Astrocyte (in vitro differentiated cells and primary cell): ENCODE measurements around the gene GFRA1. TPM values are rescaled to one million over a fixed set of nuclear protein-coding genes. Genes with fewer than 3 reads are reported as not detected.
"Not testable (repeated sequence)": the region's sequence is repeated elsewhere in the genome, so short reads cannot be mapped to it uniquely, and the experiment has no call there.

Source experiments
- DNase-seq: peaks from one replicate; pipeline ENCODE4 v3.0.0-alpha.2; 2010; ENCODE audit warnings: low read depth
- FAIRE-seq: peaks from 2 replicates; lab custom pipeline; 2011; peaks lifted over from hg19 to GRCh38; lab: Jason Lieb, UNC
- H2AFZ ChIP-seq: 2 replicates; pipeline ENCODE4 v1.6.0; 2012; ENCODE audit warnings: low read depth, low read length, inconsistent platforms
- H3K27ac ChIP-seq: 2 replicates; pipeline ENCODE4 v1.5.1; 2011; ENCODE audit warnings: low read depth, low read length, inconsistent platforms
- H3K27me3 ChIP-seq: 2 replicates; pipeline ENCODE4 v1.6.0; 2011; ENCODE audit warnings: low read length, inconsistent platforms; ENCODE audit not compliant: insufficient read depth
- H3K36me3 ChIP-seq: 2 replicates; pipeline ENCODE4 v1.5.1; 2011; ENCODE audit warnings: low read length, inconsistent platforms; ENCODE audit not compliant: insufficient read depth
- H3K4me1 ChIP-seq: 2 replicates; pipeline ENCODE4 v1.5.1; 2011; ENCODE audit warnings: low read length, inconsistent platforms; ENCODE audit not compliant: insufficient read depth
- H3K4me2 ChIP-seq: 2 replicates; pipeline ENCODE4 v1.6.0; 2012; ENCODE audit warnings: low read length, inconsistent platforms
- H3K4me3 ChIP-seq: 2 replicates; pipeline ENCODE4 v1.5.1; 2011; ENCODE audit warnings: low read depth, mild to moderate bottlenecking, low read length, inconsistent platforms; ENCODE audit not compliant: insufficient read depth
- H3K79me2 ChIP-seq: 2 replicates; pipeline ENCODE4 v1.6.0; 2012; ENCODE audit warnings: mild to moderate bottlenecking, low read length, inconsistent platforms; ENCODE audit not compliant: insufficient read depth
- H3K9ac ChIP-seq: 2 replicates; pipeline ENCODE4 v1.6.0; 2012; ENCODE audit warnings: mild to moderate bottlenecking, low read length, inconsistent platforms
- H3K9me3 ChIP-seq: 2 replicates; pipeline ENCODE4 v1.5.1; 2012; ENCODE audit warnings: low read depth, mild to moderate bottlenecking, low read length, inconsistent platforms; ENCODE audit not compliant: insufficient read depth
- H4K20me1 ChIP-seq: 2 replicates; pipeline ENCODE4 v1.6.0; 2012; ENCODE audit warnings: low read length, inconsistent platforms; ENCODE audit not compliant: insufficient read depth
- H3K27ac Mint-ChIP-seq: one replicate; pipeline ENCODE4 v1.8.0; 2021; ENCODE audit warnings: mild to moderate bottlenecking, mixed read lengths; ENCODE audit not compliant: unreplicated experiment
- H3K27me3 Mint-ChIP-seq: one replicate; pipeline ENCODE4 v1.8.0; 2021; ENCODE audit warnings: low read depth, mixed read lengths; ENCODE audit not compliant: unreplicated experiment
- H3K36me3 Mint-ChIP-seq: one replicate; pipeline ENCODE4 v1.8.0; 2021; ENCODE audit warnings: low read depth, mixed read lengths; ENCODE audit not compliant: unreplicated experiment
- H3K4me1 Mint-ChIP-seq: one replicate; pipeline ENCODE4 v1.8.0; 2021; ENCODE audit warnings: low read depth, mixed read lengths; ENCODE audit not compliant: unreplicated experiment
- H3K4me3 Mint-ChIP-seq: one replicate; pipeline ENCODE4 v1.8.0; 2021; ENCODE audit warnings: mild to moderate bottlenecking, moderate library complexity, mixed read lengths; ENCODE audit not compliant: unreplicated experiment
- H3K9me3 Mint-ChIP-seq: one replicate; pipeline ENCODE4 v1.8.0; 2021; ENCODE audit warnings: mild to moderate bottlenecking, mixed read lengths; ENCODE audit not compliant: unreplicated experiment
- EZH2 ChIP-seq: IDR thresholded peaks from 2 replicates; pipeline ENCODE4 v1.6.1; 2012; ENCODE audit warnings: mild to moderate bottlenecking, low read length, inconsistent platforms; ENCODE audit not compliant: insufficient read depth
- total RNA-seq: library from RNA; stranded (reverse); gene quantifications from 2 replicates; pipeline ENCODE4 v1.2.1, GENCODE V29; 2021
- TF ChIP-seq, protein P1 (sequence below): IDR thresholded peaks from 2 replicates; pipeline ENCODE4 v1.5.1; 2011; ENCODE audit warnings: low read depth, mild to moderate bottlenecking, inconsistent platforms, low read length, moderate library complexity; ENCODE audit not compliant: insufficient read depth

The GFRA1 gene
- total RNA-seq, 1 donor from 2014 or later = 24.2 TPM

DNA sequence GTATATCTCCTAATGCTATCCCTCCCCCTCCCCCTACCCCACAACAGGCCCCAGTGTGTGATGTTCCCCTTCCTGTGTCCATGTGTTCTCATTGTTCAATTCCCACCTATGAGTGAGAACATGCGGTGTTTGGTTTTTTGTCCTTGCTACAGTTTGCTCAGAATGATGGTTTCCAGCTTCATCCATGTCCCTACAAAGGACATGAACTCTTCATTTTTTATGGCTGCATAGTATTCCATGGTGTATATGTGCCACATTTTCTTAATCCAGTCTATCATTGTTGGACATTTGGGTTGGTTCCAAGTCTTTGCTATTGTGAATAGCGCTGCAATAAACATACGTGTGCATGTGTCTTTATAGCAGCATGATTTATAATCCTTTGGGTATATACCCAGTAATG lies 220.5 kb downstream of the GFRA1 start:
- not testable (repeated sequence) for FAIRE-seq, H3K9me3 Mint-ChIP-seq, H3K4me3 Mint-ChIP-seq, H3K4me1 Mint-ChIP-seq, H3K36me3 Mint-ChIP-seq, H3K27ac ChIP-seq, H3K79me2 ChIP-seq, H3K4me3 ChIP-seq, H3K27ac Mint-ChIP-seq, H3K9me3 ChIP-seq, H3K36me3 ChIP-seq, H3K27me3 ChIP-seq, DNase-seq, H3K9ac ChIP-seq, H3K4me2 ChIP-seq, H3K4me1 ChIP-seq, H4K20me1 ChIP-seq, H2AFZ ChIP-seq
- peaks cover 25% of the 10 kb centered on the region for H3K27me3 Mint-ChIP-seq

DNA sequence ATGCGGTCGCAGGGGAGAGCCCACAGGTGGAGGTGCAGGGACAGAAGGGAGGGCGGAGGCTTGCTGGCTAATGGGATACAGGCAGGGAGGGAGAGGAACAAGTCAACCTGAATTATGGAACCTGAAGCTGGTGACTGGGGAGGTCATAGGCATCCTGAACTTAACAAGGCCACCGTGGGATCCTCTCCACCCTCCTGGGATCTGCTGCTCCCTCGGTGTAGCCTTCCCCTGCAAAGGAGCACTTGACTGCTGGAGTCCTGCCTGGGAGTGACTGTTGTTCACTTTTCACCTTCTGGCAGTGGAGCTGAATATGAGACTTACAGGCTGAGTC lies 223.1 kb downstream of the GFRA1 start:
- no peaks in the 10 kb centered on the region for H3K27me3 ChIP-seq
- peaks cover 5% of the 10 kb centered on the region for H3K4me1 Mint-ChIP-seq
- no peak overlapping the region for H3K27ac ChIP-seq
- no peak overlapping the region for H3K9ac ChIP-seq
- peaks cover 2% of the 10 kb centered on the region for H3K9me3 Mint-ChIP-seq
- H3K36me3 Mint-ChIP-seq = no peaks in the 10 kb centered on the region
- H3K4me2 ChIP-seq = no peak overlapping the region
- H3K4me3 Mint-ChIP-seq = no peak overlapping the region
- H3K79me2 ChIP-seq = no peaks in the 10 kb centered on the region
- DNase-seq (no peak), FAIRE-seq (no peak)
- TF ChIP-seq, protein P1, sequence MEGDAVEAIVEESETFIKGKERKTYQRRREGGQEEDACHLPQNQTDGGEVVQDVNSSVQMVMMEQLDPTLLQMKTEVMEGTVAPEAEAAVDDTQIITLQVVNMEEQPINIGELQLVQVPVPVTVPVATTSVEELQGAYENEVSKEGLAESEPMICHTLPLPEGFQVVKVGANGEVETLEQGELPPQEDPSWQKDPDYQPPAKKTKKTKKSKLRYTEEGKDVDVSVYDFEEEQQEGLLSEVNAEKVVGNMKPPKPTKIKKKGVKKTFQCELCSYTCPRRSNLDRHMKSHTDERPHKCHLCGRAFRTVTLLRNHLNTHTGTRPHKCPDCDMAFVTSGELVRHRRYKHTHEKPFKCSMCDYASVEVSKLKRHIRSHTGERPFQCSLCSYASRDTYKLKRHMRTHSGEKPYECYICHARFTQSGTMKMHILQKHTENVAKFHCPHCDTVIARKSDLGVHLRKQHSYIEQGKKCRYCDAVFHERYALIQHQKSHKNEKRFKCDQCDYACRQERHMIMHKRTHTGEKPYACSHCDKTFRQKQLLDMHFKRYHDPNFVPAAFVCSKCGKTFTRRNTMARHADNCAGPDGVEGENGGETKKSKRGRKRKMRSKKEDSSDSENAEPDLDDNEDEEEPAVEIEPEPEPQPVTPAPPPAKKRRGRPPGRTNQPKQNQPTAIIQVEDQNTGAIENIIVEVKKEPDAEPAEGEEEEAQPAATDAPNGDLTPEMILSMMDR = no peak
- TF ChIP-seq EZH2 = no peak
- no peak overlapping the region for H3K27ac Mint-ChIP-seq
- no peak overlapping the region for H2AFZ ChIP-seq
- no peaks in the 10 kb centered on the region for H4K20me1 ChIP-seq
- H3K9me3 ChIP-seq = no peaks in the 10 kb centered on the region
- H3K4me1 ChIP-seq = no peaks in the 10 kb centered on the region
- no peaks in the 10 kb centered on the region for H3K36me3 ChIP-seq
- peaks cover 17% of the 10 kb centered on the region for H3K27me3 Mint-ChIP-seq
- H3K4me3 ChIP-seq = no peak overlapping the region

DNA sequence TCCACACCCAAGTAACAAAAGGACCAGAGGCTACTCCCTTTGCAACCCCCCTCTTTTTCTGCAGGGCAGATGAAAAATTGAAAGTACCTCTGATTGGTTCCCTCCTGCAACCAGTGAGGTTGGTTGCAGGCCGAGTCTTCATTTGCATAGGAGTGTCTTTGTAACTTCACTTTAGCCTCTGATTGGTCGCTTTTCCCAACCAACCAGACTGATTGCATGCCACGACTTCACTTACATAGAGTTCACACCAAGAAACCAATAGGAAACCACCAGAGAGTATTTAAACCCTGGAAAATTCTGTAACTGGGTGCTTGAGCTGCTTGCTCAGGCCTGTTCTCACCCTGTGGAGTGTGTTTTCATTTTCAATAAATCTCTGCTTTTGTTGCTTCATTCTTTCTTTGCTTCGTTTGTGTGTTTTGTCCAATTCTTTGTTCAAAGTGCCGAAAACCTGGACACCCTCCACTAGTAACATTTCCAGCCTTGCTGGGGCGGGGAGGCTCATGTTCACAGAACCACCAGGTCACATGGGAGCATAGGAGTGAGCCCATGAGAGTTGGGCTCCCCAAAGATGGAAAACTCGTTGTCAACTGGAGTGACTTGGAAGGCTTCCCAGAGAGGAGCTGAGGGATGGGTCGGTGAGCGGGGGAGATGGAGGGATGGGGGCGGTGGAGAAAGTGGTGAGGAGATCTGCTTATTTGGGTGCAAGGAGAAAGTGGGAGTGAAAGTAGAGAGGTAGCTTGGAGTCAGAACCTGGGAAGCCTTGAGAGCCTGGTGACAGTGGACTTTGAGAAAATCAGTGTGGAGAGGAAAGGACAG lies 223.6 kb downstream of the GFRA1 start:
- Histone ChIP-seq H3K27me3 (no peaks in the 10 kb centered on the region), H3K4me1 (no peaks in the 10 kb centered on the region), H3K79me2 (no peaks in the 10 kb centered on the region), H3K9me3 (no peaks in the 10 kb centered on the region), H3K36me3 (no peaks in the 10 kb centered on the region), H3K4me2 (no peak overlapping the region), H2AFZ (no peak overlapping the region), H3K9ac (no peak overlapping the region), H4K20me1 (no peaks in the 10 kb centered on the region), H3K4me3 (no peak overlapping the region), H3K27ac (no peak overlapping the region)
- no peak overlapping the region for H3K27ac Mint-ChIP-seq
- no peak for TF ChIP-seq EZH2
- TF ChIP-seq, protein P1 = no peak
- H3K27me3 Mint-ChIP-seq = peaks cover 17% of the 10 kb centered on the region
- no peak overlapping the region for H3K4me3 Mint-ChIP-seq
- peaks cover 7% of the 10 kb centered on the region for H3K4me1 Mint-ChIP-seq
- no peak for DNase-seq
- peaks cover 2% of the 10 kb centered on the region for H3K9me3 Mint-ChIP-seq
- H3K36me3 Mint-ChIP-seq = no peaks in the 10 kb centered on the region
- FAIRE-seq = no peak
